WTC11 (cell line): ENCODE data around the gene C1QTNF12. TPM values are rescaled to one million over a fixed set of nuclear protein-coding genes. Genes with fewer than 3 reads are reported as not detected.

Experiments used
- ATAC-seq: fragments of 200-7000 bp; cut with Tn5 transposase; 2 replicates; pipeline ENCODE4 v1.10.0; 2021; ENCODE audit warnings: mild to moderate bottlenecking, moderate library complexity
- CTCF ChIA-PET: fragments of 300-600 bp; sonication (Branson Sonifier 250); formaldehyde crosslinking; loops from one replicate; lab custom pipeline; 2021; ENCODE audit warnings: antibody characterized with exemption; lab: Charles Lee
- POLR2A ChIA-PET: fragments of 350-600 bp; sonication (Branson Sonifier 250); formaldehyde crosslinking; loops from one replicate; lab custom pipeline; 2021; ENCODE audit warnings: antibody characterized with exemption; lab: Charles Lee
- DNase-seq: peaks from one replicate; pipeline ENCODE4 v3.0.0; 2021; ENCODE audit warnings: low spot score
- H3K27ac Mint-ChIP-seq: 2 replicates; pipeline ENCODE4 v1.8.0; 2021; ENCODE audit warnings: mixed read lengths
- H3K27me3 Mint-ChIP-seq: 2 replicates; pipeline ENCODE4 v1.8.0; 2021; ENCODE audit warnings: low read depth, mild to moderate bottlenecking, moderate library complexity, mixed read lengths
- H3K36me3 Mint-ChIP-seq: 2 replicates; pipeline ENCODE4 v1.8.0; 2021; ENCODE audit warnings: mixed read lengths
- H3K4me1 Mint-ChIP-seq: 2 replicates; pipeline ENCODE4 v1.8.0; 2022; ENCODE audit warnings: mixed read lengths
- H3K4me3 Mint-ChIP-seq: 2 replicates; pipeline ENCODE4 v1.8.0; 2021; ENCODE audit warnings: mild to moderate bottlenecking, moderate library complexity, mixed read lengths
- H3K9me3 Mint-ChIP-seq: 2 replicates; pipeline ENCODE4 v1.8.0; 2021; ENCODE audit warnings: mixed read lengths
- AR ChIP-seq: fragments of 250-450 bp; sonication (Bioruptor Pico); IDR thresholded peaks from 2 replicates; pipeline ENCODE4 v1.9.0; 2021; ENCODE audit warnings: mild to moderate bottlenecking
- CREM ChIP-seq: sonication (generic); formaldehyde crosslinking; IDR thresholded peaks from 2 replicates; pipeline ENCODE4 v1.8.1; 2022; ENCODE audit warnings: mild to moderate bottlenecking, missing genetic modification reagents, moderate library complexity
- E2F5 ChIP-seq: sonication (generic); formaldehyde crosslinking; IDR thresholded peaks from 2 replicates; pipeline ENCODE4 v1.8.1; 2022; ENCODE audit warnings: mild to moderate bottlenecking, moderate library complexity, missing genetic modification reagents
- ESRRA ChIP-seq: sonication (generic); formaldehyde crosslinking; IDR thresholded peaks from 2 replicates; pipeline ENCODE4 v1.8.1; 2022; ENCODE audit warnings: mild to moderate bottlenecking, missing genetic modification reagents, borderline replicate concordance
- ETV6 ChIP-seq: sonication (generic); formaldehyde crosslinking; IDR thresholded peaks from 2 replicates; pipeline ENCODE4 v1.8.1; 2022; ENCODE audit warnings: mild to moderate bottlenecking, missing genetic modification reagents
- GABPB1 ChIP-seq: sonication (generic); formaldehyde crosslinking; IDR thresholded peaks from 2 replicates; pipeline ENCODE4 v1.8.1; 2023; ENCODE audit warnings: mild to moderate bottlenecking, missing genetic modification reagents
- HMGA2 ChIP-seq: fragments of 250-450 bp; sonication (Bioruptor Pico); IDR thresholded peaks from 2 replicates; pipeline ENCODE4 v1.4.0; 2021; ENCODE audit warnings: mild to moderate bottlenecking, moderate library complexity
- IRF2 ChIP-seq: sonication (generic); formaldehyde crosslinking; IDR thresholded peaks from 2 replicates; pipeline ENCODE4 v1.8.0; 2022; ENCODE audit warnings: low read depth, missing genetic modification reagents, borderline replicate concordance
- MYBL2 ChIP-seq: sonication (generic); formaldehyde crosslinking; IDR thresholded peaks from 2 replicates; pipeline ENCODE4 v1.8.1; 2023; ENCODE audit warnings: mild to moderate bottlenecking, moderate library complexity, missing genetic modification reagents
- NFATC4 ChIP-seq: fragments of 250-450 bp; sonication (Bioruptor Pico); IDR thresholded peaks from 2 replicates; pipeline ENCODE4 v1.9.0; 2021; ENCODE audit warnings: mild to moderate bottlenecking
- NFE2L1 ChIP-seq: sonication (generic); formaldehyde crosslinking; IDR thresholded peaks from 2 replicates; pipeline ENCODE4 v1.8.1; 2023; ENCODE audit warnings: missing genetic modification reagents
- NR1H2 ChIP-seq: sonication (generic); formaldehyde crosslinking; IDR thresholded peaks from 2 replicates; pipeline ENCODE4 v1.9.0; 2021; ENCODE audit warnings: mild to moderate bottlenecking, moderate library complexity, missing genetic modification reagents
- OVOL2 ChIP-seq: fragments of 250-450 bp; sonication (Bioruptor Pico); IDR thresholded peaks from 2 replicates; pipeline ENCODE4 v1.9.0; 2021; ENCODE audit warnings: mild to moderate bottlenecking, borderline replicate concordance
- SMAD3 ChIP-seq: sonication (generic); formaldehyde crosslinking; IDR thresholded peaks from 2 replicates; pipeline ENCODE4 v1.8.0; 2022; ENCODE audit warnings: missing genetic modification reagents, mild to moderate bottlenecking, borderline replicate concordance
- TCF7 ChIP-seq: sonication (generic); formaldehyde crosslinking; IDR thresholded peaks from 2 replicates; pipeline ENCODE4 v1.8.0; 2022; ENCODE audit warnings: mild to moderate bottlenecking, low read depth, missing genetic modification reagents, moderate library complexity
- TP53 ChIP-seq: sonication (generic); formaldehyde crosslinking; IDR thresholded peaks from 2 replicates; pipeline ENCODE4 v1.8.1; 2023; ENCODE audit warnings: mild to moderate bottlenecking, missing genetic modification reagents
- total RNA-seq: library from RNA; stranded (reverse); gene quantifications from 3 replicates; pipeline ENCODE4 v1.2.3, GENCODE V29; 2021
- TF ChIP-seq, protein P1 (sequence below): sonication (generic); formaldehyde crosslinking; IDR thresholded peaks from 2 replicates; pipeline ENCODE4 v1.8.0; 2022; ENCODE audit warnings: mild to moderate bottlenecking, missing genetic modification reagents
- TF ChIP-seq, protein P2 (sequence below): sonication (generic); formaldehyde crosslinking; IDR thresholded peaks from 2 replicates; pipeline ENCODE4 v1.8.0; 2023; ENCODE audit warnings: mild to moderate bottlenecking, missing genetic modification reagents
- TF ChIP-seq, protein P3 (sequence below): fragments of 250-450 bp; sonication (Bioruptor Pico); conservative IDR thresholded peaks from 2 replicates; pipeline ENCODE4 v1.9.0; 2021; ENCODE audit warnings: mild to moderate bottlenecking
- TF ChIP-seq, protein P4 (sequence below): sonication (generic); formaldehyde crosslinking; IDR thresholded peaks from 2 replicates; pipeline ENCODE4 v1.8.1; 2023; ENCODE audit warnings: mild to moderate bottlenecking, missing genetic modification reagents, borderline replicate concordance

The C1QTNF12 gene
- total RNA-seq, 1 experiment from 2014 or later, result 10.3 TPM

DNA sequence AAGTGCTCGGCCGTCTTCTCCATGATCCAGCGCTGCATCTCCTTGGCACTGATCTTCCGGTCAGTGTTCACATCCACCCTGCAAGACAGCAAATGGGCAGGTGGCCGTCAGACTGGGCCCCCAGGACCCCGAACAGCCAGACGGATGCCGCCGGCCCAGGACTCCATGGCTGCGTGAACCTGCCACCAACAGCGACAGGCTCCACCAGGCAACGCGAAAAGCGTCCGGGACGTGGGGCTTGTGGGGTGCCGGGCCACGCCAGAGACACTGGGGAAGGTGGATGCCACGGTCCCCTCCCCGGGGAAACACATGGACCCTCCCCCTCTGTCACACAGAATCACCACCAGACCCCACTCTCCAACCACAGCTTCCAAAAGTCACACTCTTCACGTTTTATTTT lies 22.6 kb downstream of the C1QTNF12 start:
- Mint-ChIP-seq H3K9me3 (no peaks in the 10 kb centered on the region), H3K4me1 (no peaks in the 10 kb centered on the region), H3K27me3 (no peaks in the 10 kb centered on the region), H3K36me3 (peaks cover 17% of the 10 kb centered on the region), H3K27ac (no peak overlapping the region), H3K4me3 (no peak overlapping the region)
- POLR2A ChIA-PET, result no interaction called here
- DNase-seq (no peak), ATAC-seq (no peak)
- CTCF ChIA-PET, result no interaction called here
- TF ChIP-seq TCF7 (CRISPR knock-in tag) (no peak), MYBL2 (CRISPR knock-in tag) (no peak), AR (CRISPR knock-in tag) (no peak), NFE2L1 (no peak), ESRRA (CRISPR knock-in tag) (no peak), TP53 (no peak), GABPB1 (CRISPR knock-in tag) (no peak), NFATC4 (no peak)
- TF ChIP-seq, protein P1, sequence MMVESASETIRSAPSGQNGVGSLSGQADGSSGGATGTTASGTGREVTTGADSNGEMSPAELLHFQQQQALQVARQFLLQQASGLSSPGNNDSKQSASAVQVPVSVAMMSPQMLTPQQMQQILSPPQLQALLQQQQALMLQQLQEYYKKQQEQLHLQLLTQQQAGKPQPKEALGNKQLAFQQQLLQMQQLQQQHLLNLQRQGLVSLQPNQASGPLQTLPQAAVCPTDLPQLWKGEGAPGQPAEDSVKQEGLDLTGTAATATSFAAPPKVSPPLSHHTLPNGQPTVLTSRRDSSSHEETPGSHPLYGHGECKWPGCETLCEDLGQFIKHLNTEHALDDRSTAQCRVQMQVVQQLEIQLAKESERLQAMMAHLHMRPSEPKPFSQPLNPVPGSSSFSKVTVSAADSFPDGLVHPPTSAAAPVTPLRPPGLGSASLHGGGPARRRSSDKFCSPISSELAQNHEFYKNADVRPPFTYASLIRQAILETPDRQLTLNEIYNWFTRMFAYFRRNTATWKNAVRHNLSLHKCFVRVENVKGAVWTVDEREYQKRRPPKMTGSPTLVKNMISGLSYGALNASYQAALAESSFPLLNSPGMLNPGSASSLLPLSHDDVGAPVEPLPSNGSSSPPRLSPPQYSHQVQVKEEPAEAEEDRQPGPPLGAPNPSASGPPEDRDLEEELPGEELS, result no peak
- TF ChIP-seq, protein P2, sequence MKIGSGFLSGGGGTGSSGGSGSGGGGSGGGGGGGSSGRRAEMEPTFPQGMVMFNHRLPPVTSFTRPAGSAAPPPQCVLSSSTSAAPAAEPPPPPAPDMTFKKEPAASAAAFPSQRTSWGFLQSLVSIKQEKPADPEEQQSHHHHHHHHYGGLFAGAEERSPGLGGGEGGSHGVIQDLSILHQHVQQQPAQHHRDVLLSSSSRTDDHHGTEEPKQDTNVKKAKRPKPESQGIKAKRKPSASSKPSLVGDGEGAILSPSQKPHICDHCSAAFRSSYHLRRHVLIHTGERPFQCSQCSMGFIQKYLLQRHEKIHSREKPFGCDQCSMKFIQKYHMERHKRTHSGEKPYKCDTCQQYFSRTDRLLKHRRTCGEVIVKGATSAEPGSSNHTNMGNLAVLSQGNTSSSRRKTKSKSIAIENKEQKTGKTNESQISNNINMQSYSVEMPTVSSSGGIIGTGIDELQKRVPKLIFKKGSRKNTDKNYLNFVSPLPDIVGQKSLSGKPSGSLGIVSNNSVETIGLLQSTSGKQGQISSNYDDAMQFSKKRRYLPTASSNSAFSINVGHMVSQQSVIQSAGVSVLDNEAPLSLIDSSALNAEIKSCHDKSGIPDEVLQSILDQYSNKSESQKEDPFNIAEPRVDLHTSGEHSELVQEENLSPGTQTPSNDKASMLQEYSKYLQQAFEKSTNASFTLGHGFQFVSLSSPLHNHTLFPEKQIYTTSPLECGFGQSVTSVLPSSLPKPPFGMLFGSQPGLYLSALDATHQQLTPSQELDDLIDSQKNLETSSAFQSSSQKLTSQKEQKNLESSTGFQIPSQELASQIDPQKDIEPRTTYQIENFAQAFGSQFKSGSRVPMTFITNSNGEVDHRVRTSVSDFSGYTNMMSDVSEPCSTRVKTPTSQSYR (CRISPR knock-in tag), result no peak
- TF ChIP-seq, protein P3, sequence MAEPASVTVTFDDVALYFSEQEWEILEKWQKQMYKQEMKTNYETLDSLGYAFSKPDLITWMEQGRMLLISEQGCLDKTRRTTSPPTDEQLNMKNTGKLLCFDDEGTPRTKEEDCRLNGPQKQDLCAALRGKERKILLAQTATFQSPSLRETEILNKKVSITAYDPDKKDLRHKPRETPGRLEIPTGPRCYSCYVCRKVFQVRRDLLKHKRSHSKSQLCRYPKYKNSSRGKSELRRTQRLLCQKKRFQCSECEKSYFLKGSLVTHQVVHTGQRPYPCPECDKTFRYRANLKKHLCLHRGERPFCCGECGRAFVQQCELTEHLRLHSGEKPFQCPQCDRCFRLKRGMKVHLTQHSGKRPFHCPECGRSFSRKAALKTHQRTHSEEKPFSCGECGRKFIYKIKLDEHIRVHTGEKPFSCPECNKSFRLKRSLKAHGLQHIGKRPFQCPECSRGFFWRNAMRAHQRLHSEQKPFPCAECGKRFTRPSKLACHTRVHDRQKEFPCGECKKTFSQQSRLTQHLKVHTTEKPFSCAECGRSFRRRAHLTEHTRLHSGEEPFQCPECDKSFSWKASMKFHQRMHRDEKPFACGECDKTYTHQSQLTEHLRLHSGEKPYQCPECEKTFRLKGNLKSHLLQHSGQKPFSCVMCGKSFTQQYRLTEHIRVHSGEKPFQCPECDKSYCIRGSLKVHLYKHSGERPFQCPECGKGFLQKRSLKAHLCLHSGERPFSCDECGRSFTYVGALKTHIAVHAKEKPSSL, result no peak
- TF ChIP-seq, protein P4, sequence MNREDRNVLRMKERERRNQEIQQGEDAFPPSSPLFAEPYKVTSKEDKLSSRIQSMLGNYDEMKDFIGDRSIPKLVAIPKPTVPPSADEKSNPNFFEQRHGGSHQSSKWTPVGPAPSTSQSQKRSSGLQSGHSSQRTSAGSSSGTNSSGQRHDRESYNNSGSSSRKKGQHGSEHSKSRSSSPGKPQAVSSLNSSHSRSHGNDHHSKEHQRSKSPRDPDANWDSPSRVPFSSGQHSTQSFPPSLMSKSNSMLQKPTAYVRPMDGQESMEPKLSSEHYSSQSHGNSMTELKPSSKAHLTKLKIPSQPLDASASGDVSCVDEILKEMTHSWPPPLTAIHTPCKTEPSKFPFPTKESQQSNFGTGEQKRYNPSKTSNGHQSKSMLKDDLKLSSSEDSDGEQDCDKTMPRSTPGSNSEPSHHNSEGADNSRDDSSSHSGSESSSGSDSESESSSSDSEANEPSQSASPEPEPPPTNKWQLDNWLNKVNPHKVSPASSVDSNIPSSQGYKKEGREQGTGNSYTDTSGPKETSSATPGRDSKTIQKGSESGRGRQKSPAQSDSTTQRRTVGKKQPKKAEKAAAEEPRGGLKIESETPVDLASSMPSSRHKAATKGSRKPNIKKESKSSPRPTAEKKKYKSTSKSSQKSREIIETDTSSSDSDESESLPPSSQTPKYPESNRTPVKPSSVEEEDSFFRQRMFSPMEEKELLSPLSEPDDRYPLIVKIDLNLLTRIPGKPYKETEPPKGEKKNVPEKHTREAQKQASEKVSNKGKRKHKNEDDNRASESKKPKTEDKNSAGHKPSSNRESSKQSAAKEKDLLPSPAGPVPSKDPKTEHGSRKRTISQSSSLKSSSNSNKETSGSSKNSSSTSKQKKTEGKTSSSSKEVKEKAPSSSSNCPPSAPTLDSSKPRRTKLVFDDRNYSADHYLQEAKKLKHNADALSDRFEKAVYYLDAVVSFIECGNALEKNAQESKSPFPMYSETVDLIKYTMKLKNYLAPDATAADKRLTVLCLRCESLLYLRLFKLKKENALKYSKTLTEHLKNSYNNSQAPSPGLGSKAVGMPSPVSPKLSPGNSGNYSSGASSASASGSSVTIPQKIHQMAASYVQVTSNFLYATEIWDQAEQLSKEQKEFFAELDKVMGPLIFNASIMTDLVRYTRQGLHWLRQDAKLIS (CRISPR knock-in tag), result no peak

DNA sequence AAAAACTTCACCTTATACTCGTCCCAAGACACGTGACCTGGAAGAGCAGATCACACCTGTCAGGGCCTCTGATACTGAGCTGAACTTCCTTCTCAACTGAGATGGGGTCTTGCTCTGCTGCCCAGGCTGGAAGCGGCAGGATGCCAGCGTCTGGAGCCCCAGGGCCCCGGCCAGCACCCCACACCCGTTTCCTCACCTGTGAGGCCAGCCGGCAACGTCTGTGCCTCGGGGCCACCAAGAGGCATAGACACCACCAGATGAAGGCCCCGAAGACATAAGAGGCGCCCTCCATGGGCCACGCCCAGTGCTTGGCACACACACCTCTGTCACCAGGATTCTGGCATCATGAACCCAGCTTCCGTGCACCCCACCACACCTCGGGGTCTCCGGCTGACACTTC lies 23.2 kb downstream of the C1QTNF12 start:
- Mint-ChIP-seq H3K4me1 (no peaks in the 10 kb centered on the region), H3K4me3 (no peak overlapping the region), H3K36me3 (peaks cover 17% of the 10 kb centered on the region), H3K27me3 (no peaks in the 10 kb centered on the region), H3K9me3 (no peaks in the 10 kb centered on the region), H3K27ac (peak overlapping the region; percentile 43)
- DNase-seq (no peak), ATAC-seq (no peak)
- CTCF ChIA-PET, result no interaction called here
- POLR2A ChIA-PET, result no interaction called here
- TF ChIP-seq IRF2 (CRISPR knock-in tag), result no peak
- no peak for TF ChIP-seq SMAD3 (CRISPR knock-in tag)
- TF ChIP-seq ETV6 (CRISPR knock-in tag), result no peak
- TF ChIP-seq OVOL2 (CRISPR knock-in tag), result no peak
- no peak for TF ChIP-seq CREM
- TF ChIP-seq NR1H2 (CRISPR knock-in tag), result no peak
- no peak for TF ChIP-seq E2F5 (CRISPR knock-in tag)
- TF ChIP-seq, protein P1, result no peak
- TF ChIP-seq HMGA2 (CRISPR knock-in tag), result no peak
- no peak for TF ChIP-seq NFATC4
